Measurements from ENCODE around the gene XPO5.

DNA sequence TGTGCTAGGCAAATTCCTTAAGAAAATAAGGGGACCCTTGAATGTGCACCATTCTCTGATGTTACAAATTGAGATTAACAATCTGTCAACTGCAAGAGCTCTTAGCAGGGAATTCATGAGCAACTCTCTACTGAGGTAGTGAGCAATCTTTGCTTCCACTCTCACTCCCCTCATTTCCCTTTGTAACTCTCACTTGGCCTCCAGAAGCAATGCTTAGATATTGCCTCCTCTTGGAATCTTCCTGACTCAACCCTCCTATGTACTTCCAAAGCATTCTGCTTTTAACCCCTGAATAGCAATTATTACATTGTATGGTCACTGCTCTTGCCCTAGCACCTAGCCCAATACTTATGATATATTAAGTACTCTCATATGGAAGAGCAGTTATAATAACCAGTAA is 16.5 kb downstream of the XPO5 start:
- TF ChIP-seq CTCF (IDR thresholded peaks at IDR 0.05; ENCODE audit: borderline replicate concordance, extremely low read depth, low read length, poor library complexity, severe bottlenecking) (no peak), EZH2 (IDR thresholded peaks at IDR 0.05; ENCODE audit: borderline replicate concordance, low read depth, low read length, severe bottlenecking) (no peak)
